ENCODE data around the gene ROS1.

The ROS1 gene

GRCh38 chr6:117440706-117441525 lies 15.2 kb upstream of the ROS1 start:
- peak; percentile 88 for DNase-seq

DNA sequence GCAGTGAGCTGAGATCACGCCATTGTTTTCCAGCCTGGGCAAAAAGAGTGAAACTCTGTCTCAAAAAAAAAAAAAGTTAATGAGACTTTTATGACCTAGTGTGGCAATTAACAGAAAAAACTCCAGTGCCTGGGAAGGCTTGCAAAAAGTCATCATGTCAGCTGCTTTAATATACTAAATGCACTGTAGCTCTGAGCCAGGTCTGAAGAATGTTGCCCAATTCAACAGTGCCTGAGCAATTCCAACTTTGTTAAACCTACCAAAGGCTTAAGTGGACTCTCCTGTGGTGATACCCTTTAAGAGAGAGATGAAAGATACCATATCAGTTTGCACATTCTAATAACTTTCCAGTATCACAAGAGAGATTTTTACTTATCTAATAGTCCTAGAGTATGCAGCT lies 6.5 kb upstream of the ROS1 start:
- DNase-seq, result no peak

DNA sequence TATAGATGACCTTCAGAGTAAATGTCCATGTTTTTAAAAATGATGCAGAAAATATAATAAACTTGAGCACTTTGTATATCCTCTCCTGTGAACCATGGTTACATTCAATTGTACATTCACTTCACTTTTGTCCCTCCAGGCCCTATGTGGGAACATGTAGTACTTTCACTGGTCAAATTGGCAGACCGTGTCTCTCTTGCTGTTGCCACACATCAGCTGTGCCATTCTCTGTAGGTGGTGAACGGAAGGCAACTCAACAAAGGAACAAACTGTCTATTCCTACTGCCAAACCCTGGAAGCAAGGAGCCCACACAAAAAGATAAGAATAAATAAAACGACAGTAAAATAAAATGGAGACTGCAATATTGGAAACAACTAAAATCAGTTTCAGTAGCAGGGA lies 2.0 kb downstream of the ROS1 start:
- DNase-seq, result no peak

- no peak for DNase-seq
Observed at GRCh38 chr6:117418320-117418719, 7.4 kb downstream of the ROS1 start.

DNA sequence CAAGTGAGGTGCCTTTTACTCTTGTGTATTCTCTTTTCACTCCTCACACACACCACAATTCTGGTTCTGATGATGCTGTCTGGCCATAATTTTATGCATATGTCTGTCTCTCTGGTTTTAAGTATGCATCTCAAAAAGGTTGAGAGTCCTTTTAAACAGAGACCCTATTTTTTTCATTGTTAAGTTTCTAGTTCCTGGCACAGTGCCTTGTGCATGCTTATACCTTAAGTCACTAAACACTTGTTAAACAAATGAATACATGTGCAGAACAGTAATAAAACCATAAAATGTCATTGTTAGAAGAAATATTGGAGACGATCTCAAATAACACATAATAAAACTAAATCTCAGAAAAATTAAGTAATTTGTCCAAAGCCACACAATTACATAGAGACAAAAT lies 7.9 kb downstream of the ROS1 start:
- no peak for DNase-seq

GRCh38 chr6:117414770-117415169 lies 11.0 kb downstream of the ROS1 start:
- DNase-seq, result no peak

DNA sequence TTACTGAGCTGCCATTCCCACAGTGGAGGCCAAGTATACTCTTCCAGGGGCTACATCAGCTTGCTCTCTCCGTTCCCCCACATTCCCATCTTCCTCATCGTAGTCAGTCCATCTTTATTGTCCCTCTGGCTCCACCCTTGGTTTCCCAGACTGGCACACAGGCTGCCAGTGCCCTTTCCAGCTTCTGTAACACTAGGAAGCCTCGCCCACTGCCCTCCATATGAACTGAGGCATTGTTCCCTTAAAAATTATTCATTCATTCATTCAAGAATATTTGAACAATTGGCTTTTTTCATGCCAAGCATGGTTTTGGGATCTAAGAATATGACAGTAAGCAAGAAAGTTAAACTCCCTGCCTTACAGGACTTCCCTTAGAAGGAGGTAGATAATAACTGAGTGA lies 14.3 kb downstream of the ROS1 start:
- DNase-seq, result no peak

DNA sequence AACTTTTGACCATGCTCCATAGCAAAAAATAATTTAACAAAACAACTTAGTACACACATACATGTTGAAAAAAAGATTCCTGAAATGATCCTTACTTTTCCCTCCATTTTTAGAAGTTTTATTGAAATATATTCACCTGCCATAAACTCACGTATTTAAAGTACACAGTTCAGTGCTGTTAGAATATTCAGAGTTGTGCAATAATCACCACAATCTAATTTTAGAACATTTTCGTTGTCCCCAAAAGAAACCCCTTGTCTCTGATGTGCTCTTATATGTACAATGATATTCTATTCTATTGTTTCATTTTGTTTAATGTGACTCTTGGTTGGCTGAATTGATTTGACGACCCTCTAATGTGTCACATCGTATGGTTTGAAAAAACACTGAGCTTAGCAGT lies 15.9 kb downstream of the ROS1 start:
- DNase-seq, result no peak

GRCh38 chr6:117409420-117409819 lies 16.3 kb downstream of the ROS1 start:
- no peak for DNase-seq

DNA sequence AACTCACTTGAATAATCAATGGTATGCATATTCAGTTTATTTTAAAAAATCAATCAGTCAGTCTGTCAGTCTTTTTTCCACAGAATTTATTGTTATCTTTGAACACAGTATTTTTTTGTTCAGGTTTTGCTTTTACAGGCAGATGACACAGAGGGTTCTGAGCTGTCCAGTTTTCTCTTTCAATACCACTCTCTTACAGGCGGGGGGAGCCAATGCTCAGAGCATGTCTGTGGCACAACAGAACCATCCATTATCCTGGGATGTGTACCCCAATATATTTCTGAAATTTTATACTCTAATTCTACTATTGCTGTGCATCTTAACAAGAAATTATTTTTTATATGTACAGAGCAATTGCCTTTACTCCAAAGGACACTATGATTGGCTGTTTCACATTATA lies 21.2 kb downstream of the ROS1 start:
- DNase-seq, result no peak

- no peak for DNase-seq
Observed at GRCh38 chr6:117401799-117402198, 23.9 kb downstream of the ROS1 start.

- no peak for DNase-seq
Observed at GRCh38 chr6:117399924-117400323, 25.8 kb downstream of the ROS1 start.

GRCh38 chr6:117399126-117399525 lies 26.6 kb downstream of the ROS1 start:
- DNase-seq, result no peak

- DNase-seq, result no peak
Observed at GRCh38 chr6:117397536-117398227, 28.1 kb downstream of the ROS1 start.

GRCh38 chr6:117396228-117396627 lies 29.5 kb downstream of the ROS1 start:
- DNase-seq, result no peak

DNA sequence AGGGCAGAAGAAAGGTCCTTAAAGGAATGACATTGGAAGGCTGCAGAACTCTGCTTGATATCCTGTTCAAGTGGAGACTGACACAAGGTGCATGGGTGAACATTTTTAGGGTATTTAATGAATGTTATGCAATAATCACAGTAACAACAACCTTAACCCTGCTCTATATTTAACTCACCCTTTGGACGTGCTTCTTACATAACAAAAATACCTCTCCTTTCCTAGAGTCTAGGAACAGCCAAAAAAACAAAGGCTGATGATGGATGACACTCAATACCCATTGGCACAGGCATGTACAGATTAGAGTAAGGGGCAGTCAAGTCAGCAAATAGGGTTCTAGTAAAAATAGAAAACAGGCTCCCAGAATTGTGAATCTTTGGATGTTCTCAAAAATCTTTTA lies 30.6 kb downstream of the ROS1 start:
- DNase-seq, result no peak

GRCh38 chr6:117393045-117393444 lies 32.7 kb downstream of the ROS1 start:
- DNase-seq, result no peak

DNA sequence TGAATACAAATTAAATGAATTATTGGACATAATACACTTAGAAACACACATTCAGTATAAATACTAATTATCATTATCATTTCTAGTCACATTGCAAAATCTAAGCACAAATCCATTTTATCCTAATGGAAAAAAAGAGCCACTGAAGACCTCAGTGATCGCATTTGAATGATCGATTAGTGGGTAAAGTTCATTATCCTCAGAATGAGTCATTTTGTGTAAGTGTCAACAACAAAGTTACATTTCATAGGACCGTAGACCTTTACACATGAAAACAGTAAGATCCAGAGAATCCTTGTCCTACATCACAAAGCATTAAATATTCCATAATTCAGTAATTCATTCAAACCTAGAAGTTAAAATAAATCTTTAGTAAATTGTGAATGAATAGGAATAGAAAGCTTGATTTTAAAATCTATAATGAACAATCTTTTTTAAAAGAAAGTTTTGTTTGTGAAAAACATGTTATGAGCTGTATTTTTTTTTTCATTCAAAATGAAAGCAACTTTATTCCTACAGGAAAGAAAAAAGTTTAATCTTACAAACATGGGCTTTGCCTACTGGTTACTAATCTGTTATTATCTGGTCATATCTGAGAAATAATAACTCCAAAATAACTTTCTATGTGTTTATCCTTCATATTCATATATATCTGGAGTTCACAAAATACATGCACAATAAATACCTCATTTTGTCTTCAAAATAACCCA lies 33.7 kb downstream of the ROS1 start:
- no peak for DNase-seq

DNA sequence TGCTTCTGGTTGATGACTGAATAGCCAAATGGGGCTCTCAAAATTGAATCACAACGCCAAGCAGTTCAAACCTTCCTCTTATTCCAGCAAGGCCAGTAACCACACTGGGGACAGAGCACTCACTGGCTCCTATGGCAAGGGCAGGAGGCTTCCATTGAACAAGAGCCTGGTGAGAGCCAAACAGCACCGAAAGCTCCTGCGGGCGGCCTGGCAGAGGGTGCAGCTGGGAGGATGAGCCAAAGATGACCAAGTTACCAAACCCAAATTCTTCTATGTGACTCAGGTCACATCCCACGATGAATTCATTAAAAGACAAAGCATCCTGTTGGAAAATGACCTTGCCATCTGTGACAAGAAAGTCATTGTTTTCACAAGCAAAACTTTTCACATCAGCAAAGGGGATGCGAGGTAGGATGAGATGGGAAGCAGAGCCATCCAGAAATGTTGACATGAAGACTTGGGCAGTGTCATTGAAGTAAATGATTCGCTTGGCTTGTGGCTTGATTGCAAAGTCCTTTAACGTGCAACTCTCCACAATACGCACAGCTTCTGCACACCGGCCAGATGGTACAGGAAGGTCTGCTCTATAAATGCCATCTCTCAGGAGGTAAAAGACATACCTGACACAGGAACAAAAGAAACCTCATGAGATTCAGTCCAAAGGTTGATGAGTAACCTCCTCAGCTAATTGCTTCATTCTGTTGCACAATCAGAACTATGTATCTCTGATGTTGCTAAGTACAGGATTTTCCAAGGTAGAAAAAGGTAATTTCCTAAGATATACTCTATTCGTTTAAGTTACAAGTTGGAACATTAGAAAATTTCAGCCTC lies 36.3 kb downstream of the ROS1 start:
- no peak for DNase-seq

DNA sequence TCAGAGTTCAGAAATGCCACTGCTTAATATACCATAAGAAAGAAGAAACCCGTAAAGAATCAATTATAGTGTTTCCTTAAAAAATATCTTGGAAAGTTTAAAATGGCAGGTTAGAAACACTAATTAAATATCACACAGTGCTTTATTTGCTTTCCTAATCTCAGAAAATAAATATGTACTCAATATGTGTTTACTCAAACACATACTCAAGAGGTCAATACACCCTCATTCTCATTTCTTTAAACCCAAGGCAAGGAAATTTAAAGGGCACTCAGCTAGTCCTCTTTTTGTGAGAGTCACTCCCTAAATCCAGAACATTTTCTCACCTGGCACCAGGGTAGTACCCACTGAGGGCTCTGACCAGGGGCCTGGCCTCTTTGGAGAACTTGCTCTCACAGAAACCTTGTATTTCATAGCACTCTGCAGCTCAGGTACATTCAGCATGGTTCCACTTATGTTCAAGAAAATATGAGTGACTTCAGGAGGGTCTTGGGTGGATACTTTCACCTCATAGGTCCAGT lies 38.2 kb downstream of the ROS1 start:
- DNase-seq, result no peak

GRCh38 chr6:117384659-117385058 lies 41.1 kb downstream of the ROS1 start:
- no peak for DNase-seq

DNA sequence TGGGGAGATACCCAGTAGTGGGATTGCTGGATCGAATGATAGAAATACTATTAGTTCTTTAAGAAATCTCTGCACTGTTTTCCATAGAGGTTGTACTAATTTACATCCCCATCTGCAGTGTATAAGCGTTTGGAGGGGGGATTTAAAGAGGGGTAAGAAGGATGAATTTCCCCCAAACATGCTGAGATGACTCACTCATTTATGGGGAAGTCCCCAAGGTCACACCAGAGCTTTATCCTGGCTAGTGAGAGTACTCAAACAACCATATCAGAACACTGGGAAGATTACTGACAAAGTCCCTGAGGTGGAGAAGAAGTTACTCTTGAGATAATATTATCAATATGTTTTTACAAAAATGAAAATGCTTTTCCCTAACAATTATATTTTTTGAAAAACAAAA lies 44.0 kb downstream of the ROS1 start:
- no peak for DNase-seq

DNA sequence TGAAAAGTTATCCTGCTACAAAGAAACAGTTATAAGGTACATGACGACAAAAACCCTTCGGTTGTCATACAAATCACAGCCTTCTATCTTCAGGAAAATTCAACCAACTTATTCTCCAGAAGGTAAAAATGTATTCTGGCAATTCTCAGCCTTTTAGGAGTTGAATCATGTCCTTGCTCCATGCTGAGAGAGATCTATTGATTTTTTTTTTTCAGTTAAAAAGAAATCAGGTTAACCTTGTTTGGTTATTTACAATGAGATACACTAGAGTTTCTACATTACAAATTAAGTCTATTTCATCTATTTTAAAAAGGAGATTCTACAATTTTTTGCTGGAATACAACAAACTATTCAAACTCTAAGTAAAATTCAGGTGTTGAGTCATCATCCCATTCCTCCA lies 45.4 kb downstream of the ROS1 start:
- no peak for DNase-seq

Measured in inflammatory macrophage treated with lipopolysaccharide for 4 hours (primary cell).